ENCODE data around the gene DBNDD1.
"Not testable (repeated sequence)": the region's sequence is repeated elsewhere in the genome, so short reads cannot be mapped to it uniquely, and the experiment has no call there.

DBNDD1 gene

DNA sequence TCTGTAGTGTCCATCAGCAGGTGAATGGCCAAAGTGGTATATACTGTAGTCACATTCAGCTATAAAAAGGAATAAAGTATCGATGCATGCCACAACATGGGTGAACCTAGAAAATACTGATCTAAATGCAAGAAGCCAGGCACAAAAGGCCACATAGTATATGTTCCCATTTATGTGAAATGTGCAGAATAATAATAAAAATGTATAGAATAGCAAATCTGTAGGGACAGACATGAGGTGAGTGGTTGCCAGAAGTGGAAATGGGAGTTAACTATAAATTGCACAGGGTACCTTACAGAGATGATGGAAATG is 23.1 kb downstream of the DBNDD1 start:
- TF ChIP-seq TAF1 (IDR thresholded peaks at IDR 0.05; ENCODE audit: borderline replicate concordance, low read depth, low read length) (no peak), POLR2AphosphoS5 (IDR thresholded peaks at IDR 0.05; ENCODE audit: low read depth, low read length) (no peak), POLR2A (IDR thresholded peaks at IDR 0.05; ENCODE audit: low read depth, low read length) (no peak)
- DNase-seq (ENCODE audit: insufficient read length) (no peak), FAIRE-seq (no peak)

DNA sequence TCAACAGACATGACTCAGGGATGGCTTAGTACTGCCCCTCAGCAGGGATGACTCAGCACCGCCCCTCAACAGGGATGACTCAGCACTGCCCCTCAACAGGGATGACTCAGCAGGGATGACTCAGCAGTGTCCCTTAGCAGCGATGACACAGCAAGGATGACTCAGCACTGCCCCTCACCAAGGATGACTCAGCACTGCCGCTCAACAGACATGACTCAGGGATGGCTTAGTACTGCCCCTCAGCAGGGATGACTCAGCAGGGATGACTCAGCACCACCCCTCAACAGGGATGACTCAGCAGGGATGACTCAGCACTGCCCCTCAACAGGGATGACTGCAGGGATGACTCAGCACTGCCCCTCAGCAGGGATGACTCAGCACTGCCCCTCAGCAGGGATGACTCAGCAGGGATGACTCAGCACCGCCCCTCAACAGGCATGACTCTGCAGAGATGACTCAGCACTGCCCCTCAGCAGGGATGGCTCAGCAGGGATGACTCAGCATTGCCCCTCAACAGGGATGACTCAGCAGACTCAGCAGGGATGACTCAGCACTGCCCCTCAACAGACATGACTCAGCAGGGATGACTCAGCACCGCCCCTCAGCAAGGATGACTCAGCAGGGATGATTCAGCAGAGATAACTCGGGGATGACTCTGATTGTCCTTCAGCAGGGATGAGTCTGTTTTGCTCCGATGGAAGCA is 23.6 kb downstream of the DBNDD1 start:
- peak; percentile 53 for FAIRE-seq
- peak; percentile 77; the same call in 1 of the 2 replicates for TF ChIP-seq POLR2AphosphoS5 (IDR thresholded peaks at IDR 0.05; ENCODE audit: low read depth, low read length)
- not testable (repeated sequence) for DNase-seq (ENCODE audit: insufficient read length)

DNA sequence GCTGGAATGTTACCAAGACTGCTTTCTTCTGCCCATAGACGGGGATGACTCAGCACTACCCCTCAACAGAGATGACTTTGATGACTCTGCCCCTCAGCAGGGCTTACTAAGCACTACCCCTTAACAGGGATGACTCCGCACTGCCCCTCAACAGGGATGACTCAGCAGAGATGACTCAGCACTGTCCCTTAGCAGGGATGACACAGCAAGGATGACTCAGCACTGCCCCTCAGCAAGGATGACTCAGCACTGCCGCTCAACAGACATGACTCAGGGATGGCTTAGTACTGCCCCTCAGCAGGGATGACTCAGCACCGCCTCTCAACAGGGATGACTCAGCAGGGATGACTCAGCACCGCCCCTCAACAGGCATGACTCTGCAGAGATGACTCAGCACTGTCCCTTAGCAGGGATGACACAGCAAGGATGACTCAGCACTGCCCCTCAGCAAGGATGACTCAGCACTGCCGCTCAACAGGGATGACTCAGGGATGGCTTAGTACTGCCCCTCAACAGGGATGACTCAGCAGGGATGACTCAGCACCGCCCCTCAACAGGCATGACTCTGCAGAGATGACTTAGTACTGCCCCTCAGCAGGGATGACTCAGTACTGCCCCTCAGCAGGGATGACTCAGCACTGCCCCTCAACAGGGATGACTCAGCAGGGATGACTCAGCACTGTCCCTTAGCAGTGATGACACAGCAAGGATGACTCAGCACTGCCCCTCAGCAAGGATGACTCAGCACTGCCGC is 24.4 kb downstream of the DBNDD1 start:
- DNase-seq (ENCODE audit: insufficient read length); FAIRE-seq: not testable (repeated sequence)

DNA sequence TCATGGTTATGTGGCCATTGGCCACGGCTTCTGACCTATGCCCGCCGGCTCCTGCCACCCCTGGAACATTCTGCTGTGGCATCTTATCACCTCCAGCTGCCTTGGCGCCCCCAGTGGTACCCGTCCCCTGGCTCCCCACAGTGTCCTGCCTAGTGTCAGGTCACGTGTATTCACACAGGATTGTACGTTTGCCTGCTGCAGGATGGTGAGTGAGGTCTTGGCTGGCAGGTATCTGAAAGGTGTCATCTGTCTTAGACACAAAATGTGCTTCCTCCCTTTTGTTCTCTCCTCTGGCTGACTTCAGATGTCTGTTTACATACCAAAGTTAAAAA is 24.9 kb downstream of the DBNDD1 start:
- DNase-seq (ENCODE audit: insufficient read length) (no peak), FAIRE-seq (no peak)
- TF ChIP-seq TAF1 (IDR thresholded peaks at IDR 0.05; ENCODE audit: borderline replicate concordance, low read depth, low read length) (no peak), POLR2A (IDR thresholded peaks at IDR 0.05; ENCODE audit: low read depth, low read length) (no peak), POLR2AphosphoS5 (IDR thresholded peaks at IDR 0.05; ENCODE audit: low read depth, low read length) (no peak)

DNA sequence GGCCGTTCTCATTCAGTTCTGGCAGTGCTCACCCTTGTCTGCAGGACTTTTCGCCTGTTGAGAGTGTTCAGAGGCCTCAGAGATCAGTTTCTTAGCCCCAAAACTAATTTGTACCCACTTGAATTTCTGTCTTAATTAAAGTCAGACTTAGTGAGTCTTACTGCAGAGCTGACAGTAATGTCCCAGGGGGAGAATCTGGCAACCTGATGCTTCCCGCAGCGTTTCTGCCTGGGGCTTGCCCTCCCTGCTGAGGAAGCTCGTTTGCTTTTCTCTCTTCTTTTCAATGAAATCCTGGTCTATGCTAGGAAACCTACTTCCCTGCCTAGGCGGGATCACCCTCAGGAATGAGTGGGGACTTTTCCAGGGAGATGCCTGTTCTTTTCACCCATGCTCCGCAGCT is 25.3 kb downstream of the DBNDD1 start:
- no peak for FAIRE-seq

DNA sequence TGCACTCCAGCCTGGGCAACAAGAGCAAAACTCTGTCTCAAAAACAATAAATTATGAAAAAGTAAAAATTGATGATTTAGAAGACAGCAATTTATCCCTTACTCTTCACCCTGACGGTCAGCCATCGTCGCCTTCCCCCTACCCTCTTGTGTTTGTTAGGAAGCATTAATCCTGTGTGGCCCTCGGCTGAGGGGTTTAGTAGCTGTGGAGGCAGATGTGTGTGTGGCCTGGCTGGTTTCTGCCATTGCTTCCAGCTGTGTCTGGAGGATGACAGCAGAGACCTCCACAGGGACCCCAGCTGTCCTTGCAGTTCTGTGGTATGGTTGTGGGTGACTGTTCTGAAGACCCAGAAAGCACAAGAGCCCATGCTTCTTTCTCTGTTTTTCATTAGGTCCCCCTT is 25.9 kb downstream of the DBNDD1 start:
- no peak for TF ChIP-seq POLR2A (IDR thresholded peaks at IDR 0.05; ENCODE audit: low read depth, low read length)
- TF ChIP-seq TAF1 (IDR thresholded peaks at IDR 0.05; ENCODE audit: borderline replicate concordance, low read depth, low read length) = no peak
- TF ChIP-seq POLR2AphosphoS5 (IDR thresholded peaks at IDR 0.05; ENCODE audit: low read depth, low read length) = no peak
- DNase-seq (ENCODE audit: insufficient read length) (no peak), FAIRE-seq (no peak)

More for the DNA sequence above, 25.3 kb downstream of the DBNDD1 start:
- no peak for DNase-seq (ENCODE audit: insufficient read length)
- TF ChIP-seq POLR2AphosphoS5 (IDR thresholded peaks at IDR 0.05; ENCODE audit: low read depth, low read length) (no peak), POLR2A (IDR thresholded peaks at IDR 0.05; ENCODE audit: low read depth, low read length) (no peak), TAF1 (IDR thresholded peaks at IDR 0.05; ENCODE audit: borderline replicate concordance, low read depth, low read length) (no peak)

DNA sequence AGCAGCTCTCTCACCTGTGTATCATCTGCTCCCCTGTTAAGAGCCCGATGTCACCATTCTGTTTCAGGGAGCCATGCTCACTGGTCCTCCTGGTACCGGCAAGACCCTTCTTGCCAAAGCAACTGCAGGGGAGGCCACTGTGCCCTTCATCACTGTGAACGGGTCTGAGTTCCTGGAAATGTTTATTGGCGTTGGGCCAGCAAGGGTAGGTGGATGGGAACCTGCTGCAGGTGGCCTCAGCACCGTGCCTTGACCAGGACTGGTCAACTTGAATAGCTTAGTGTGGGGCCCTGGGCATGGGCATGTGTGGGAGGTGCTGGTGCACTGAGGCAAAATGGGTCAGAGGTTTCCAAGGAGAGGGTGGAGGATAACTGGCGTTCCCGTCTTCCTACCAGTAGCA is 28.5 kb downstream of the DBNDD1 start:
- TF ChIP-seq POLR2AphosphoS5 (IDR thresholded peaks at IDR 0.05; ENCODE audit: low read depth, low read length) (no peak), TAF1 (IDR thresholded peaks at IDR 0.05; ENCODE audit: borderline replicate concordance, low read depth, low read length) (no peak), POLR2A (IDR thresholded peaks at IDR 0.05; ENCODE audit: low read depth, low read length) (no peak)
- FAIRE-seq (no peak), DNase-seq (ENCODE audit: insufficient read length) (no peak)

DNA sequence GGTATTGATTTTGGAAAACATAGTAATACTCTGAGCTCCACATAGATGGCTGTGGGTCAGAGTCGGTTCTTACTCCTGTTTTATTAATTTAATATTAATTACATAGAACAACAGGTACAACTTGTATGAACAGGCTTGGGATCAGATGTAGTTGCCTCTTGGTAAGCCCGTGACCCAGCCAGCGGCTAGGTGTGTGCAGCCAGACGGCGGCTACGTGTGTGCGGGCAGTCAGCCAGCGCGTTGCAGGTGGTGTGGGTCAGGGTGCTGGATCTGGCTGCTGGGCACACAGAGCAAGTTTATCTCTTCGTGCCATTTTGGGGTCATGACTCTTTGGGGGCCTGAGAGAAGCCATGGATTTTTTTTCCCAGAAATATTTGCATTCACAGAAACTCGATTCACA is 30.3 kb downstream of the DBNDD1 start:
- TF ChIP-seq POLR2AphosphoS5 (IDR thresholded peaks at IDR 0.05; ENCODE audit: low read depth, low read length) (no peak), POLR2A (IDR thresholded peaks at IDR 0.05; ENCODE audit: low read depth, low read length) (no peak), TAF1 (IDR thresholded peaks at IDR 0.05; ENCODE audit: borderline replicate concordance, low read depth, low read length) (no peak)
- DNase-seq (ENCODE audit: insufficient read length) (no peak), FAIRE-seq (no peak)

DNA sequence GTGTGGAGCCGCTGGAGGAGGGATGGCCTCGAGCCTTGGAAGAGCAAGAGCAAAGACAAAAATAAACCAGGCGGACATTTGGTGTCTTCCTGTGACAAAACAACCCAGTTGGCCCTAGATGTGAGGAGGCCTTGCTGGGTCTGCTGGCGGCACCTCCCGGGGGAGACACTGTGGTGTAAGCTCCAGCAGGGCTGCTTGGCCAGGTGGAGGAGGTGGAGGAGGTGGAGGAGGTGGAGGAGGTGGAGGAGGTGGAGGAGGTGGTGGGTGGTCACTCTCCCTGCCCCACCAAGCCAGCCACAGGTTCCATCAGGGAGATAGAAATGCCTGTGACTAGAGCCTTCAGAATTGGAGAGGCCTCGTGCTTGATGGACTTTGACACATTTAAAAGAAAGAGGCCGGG is 32.1 kb downstream of the DBNDD1 start:
- FAIRE-seq = no peak
- DNase-seq (ENCODE audit: insufficient read length) = no peak
- TF ChIP-seq TAF1 (IDR thresholded peaks at IDR 0.05; ENCODE audit: borderline replicate concordance, low read depth, low read length) (no peak), POLR2A (IDR thresholded peaks at IDR 0.05; ENCODE audit: low read depth, low read length) (no peak)

DNA sequence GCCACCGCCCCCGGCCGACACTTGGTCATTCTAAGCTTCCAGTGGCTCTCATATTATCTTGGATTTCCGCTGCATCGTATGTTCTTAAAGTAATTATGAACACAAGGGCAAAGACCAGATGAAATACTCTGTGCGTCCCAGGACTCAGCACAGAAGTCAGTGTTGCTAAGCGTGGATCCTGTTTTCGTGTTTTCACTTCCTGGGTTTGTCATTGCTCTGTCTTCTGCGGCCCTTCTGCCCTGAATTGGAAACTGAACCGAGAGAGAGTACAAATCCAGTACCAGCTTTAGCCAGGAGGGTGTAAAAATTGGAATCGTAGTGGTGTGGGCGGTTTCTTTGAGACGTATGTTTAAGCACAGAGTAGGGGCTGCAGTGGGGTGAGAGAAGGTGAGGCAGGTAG is 32.7 kb downstream of the DBNDD1 start:
- FAIRE-seq (no peak), DNase-seq (ENCODE audit: insufficient read length) (no peak)
- TF ChIP-seq POLR2AphosphoS5 (IDR thresholded peaks at IDR 0.05; ENCODE audit: low read depth, low read length) (no peak), POLR2A (IDR thresholded peaks at IDR 0.05; ENCODE audit: low read depth, low read length) (no peak), TAF1 (IDR thresholded peaks at IDR 0.05; ENCODE audit: borderline replicate concordance, low read depth, low read length) (no peak)

DNA sequence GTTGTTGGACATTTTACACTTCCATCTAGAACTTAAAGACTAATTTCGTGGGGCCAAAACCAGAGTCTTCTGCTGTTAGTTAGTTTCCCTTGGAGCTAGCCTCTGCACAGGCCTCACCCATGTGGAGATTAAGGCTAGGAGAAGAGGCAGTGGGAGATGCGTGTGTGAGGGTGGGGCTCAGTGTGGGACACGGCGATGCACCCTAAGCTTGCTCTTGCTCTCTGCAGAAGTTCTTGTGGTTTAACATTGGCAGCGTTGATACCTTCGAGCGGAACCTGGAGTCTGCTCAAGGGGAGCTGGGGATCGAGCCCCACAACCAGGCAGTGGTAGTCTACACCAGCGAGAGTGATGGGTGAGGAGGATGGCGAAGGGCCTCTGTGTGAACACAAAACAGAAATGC is 34.0 kb downstream of the DBNDD1 start:
- TF ChIP-seq TAF1 (IDR thresholded peaks at IDR 0.05; ENCODE audit: borderline replicate concordance, low read depth, low read length) (no peak), POLR2AphosphoS5 (IDR thresholded peaks at IDR 0.05; ENCODE audit: low read depth, low read length) (no peak), POLR2A (IDR thresholded peaks at IDR 0.05; ENCODE audit: low read depth, low read length) (no peak)

DNA sequence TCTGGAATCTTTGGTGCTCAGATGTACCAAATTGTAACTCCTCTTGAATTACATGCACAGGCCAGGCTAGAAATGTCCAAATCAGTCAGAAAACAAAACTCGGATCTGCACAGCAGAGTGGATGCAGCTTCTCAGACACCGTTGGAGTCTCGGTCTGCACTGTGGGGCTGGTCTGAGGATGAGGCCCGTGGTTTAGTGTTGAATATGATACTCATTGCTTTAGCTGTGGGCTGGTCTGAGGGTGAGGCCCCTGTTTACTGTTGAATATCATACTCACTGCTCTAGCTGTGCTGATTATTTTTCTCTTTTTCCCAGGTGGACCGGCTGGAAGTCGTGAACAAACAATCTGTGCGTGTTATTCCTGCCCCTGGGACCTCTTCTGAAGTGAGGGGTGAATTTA is 35.0 kb downstream of the DBNDD1 start:
- DNase-seq (ENCODE audit: insufficient read length) (no peak), FAIRE-seq (no peak)
- no peak for TF ChIP-seq POLR2AphosphoS5 (IDR thresholded peaks at IDR 0.05; ENCODE audit: low read depth, low read length)
- TF ChIP-seq TAF1 (IDR thresholded peaks at IDR 0.05; ENCODE audit: borderline replicate concordance, low read depth, low read length) = no peak
- no peak for TF ChIP-seq POLR2A (IDR thresholded peaks at IDR 0.05; ENCODE audit: low read depth, low read length)

More for the DNA sequence above, 34.0 kb downstream of the DBNDD1 start:
- DNase-seq (ENCODE audit: insufficient read length) = no peak
- no peak for FAIRE-seq
